Measurements from ENCODE around the gene APOL1. TPM values are rescaled to one million over a fixed set of nuclear protein-coding genes. Genes with fewer than 3 reads are reported as not detected.
"Not testable (repeated sequence)": the region's sequence is repeated elsewhere in the genome, so short reads cannot be mapped to it uniquely, and the experiment has no call there.

The APOL1 gene
- total and polyA plus RNA-seq, 2 of the 4 experiments (the other 2 are of a cell fraction): 0.36 to 0.77 TPM

- H4K91ac ChIP-seq (ENCODE audit: insufficient read depth, low read depth, low read length); H3K56ac ChIP-seq (ENCODE audit: extremely low read depth, insufficient read depth, low read length); H3K4me3 ChIP-seq (ENCODE audit: insufficient read depth, low read depth, low read length); H4K5ac ChIP-seq (ENCODE audit: low read depth, low read length); H3K18ac ChIP-seq (ENCODE audit: low read depth, low read length); H2BK20ac ChIP-seq (ENCODE audit: low read depth, low read length); H2AK9ac ChIP-seq (replicated peaks; ENCODE audit: low read depth, low read length, poor library complexity); H3K4me1 ChIP-seq (ENCODE audit: control insufficient read depth, insufficient read depth, low read length); H2BK5ac ChIP-seq (ENCODE audit: low read depth, low read length, poor library complexity, severe bottlenecking); H3K4me2 ChIP-seq (ENCODE audit: low read depth, low read length); POLR2A ChIA-PET (ENCODE audit: unreplicated experiment); H3K27ac ChIP-seq (ENCODE audit: insufficient read depth, low read length); H2BK120ac ChIP-seq (ENCODE audit: low read depth, low read length); H3K4ac ChIP-seq (ENCODE audit: low read depth, low read length); H3K27me3 ChIP-seq (ENCODE audit: control insufficient read depth, insufficient read depth, low read length); in situ Hi-C loops (cut with MboI; ENCODE audit: low sequenced_read_pairs); DNase-seq; CTCF ChIA-PET; H3K9me1 ChIP-seq (ENCODE audit: insufficient read depth, low read length); ATAC-seq (ENCODE audit: low read depth); H2AFZ ChIP-seq (replicated peaks; ENCODE audit: low read length, poor library complexity); intact Hi-C loops (cut with micrococcal nuclease); H2AK5ac ChIP-seq (ENCODE audit: low read depth, low read length); H3K9ac ChIP-seq (ENCODE audit: low read depth, low read length); BruUV-seq (replicated peaks); H4K8ac ChIP-seq (ENCODE audit: low read depth in 2 of 2, low read length in 2 of 2); H3K36me3 ChIP-seq (ENCODE audit: control insufficient read depth, insufficient read depth, low read length); H3K9me3 ChIP-seq (ENCODE audit: control insufficient read depth, insufficient read depth, low read length); H2BK15ac ChIP-seq (ENCODE audit: low read depth, low read length); H3K14ac ChIP-seq (replicated peaks; ENCODE audit: low read depth, low read length); H4K20me1 ChIP-seq (ENCODE audit: insufficient read depth, low read length); H3K23ac ChIP-seq (ENCODE audit: low read depth, low read length); dilution Hi-C loops (cut with HindIII; ENCODE audit: low sequenced_read_pairs, unreplicated experiment); H3K79me1 ChIP-seq (ENCODE audit: low read depth in 1 of 2, low read length in 2 of 2): not testable (repeated sequence)
- 83% methylated on average over 7 of the region's 24 CpGs; no CpG with 5 or more reads in 1 of the 2 experiments for WGBS, 2 experiments (ENCODE audit: extremely low coverage in 2 of 2, insufficient read length in 1 of 2)
These were observed 2.5 kb upstream of the APOL1 start for GRCh38 chr22:36250292-36250960.

DNA sequence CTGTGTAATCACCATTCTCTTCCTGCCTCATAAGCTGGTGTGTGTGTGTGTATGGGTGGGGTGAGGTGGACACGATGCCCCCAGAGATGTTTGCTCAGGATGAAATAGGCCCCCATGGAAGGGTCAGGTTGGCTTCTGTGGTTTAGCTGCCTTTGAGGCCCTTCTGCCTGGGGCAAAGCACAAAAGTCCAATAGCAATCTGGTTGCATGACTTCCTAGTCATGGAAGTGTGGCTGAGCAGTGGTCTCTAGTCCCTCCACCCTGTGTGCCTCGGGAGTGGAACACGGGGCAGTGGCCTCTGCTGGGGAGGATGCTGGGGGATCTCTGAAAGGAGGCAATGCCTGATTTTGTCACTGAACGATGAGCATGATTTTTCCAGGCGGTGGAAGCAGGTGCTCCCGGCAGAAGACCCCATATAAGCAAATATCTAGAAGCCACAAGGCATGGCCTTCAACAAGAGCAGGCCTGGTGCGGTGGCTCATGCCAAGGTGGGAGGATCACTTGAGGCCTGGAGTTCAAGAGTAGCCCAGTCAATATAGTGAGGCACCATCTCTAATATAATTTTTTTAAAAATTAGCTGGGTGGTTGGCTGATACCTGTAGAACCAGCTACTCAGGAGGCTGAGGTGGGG, 839 bp upstream of the APOL1 start:
- H3K4me1 ChIP-seq (ENCODE audit: control insufficient read depth, insufficient read depth, low read length); H2BK15ac ChIP-seq (ENCODE audit: low read depth, low read length); ATAC-seq (ENCODE audit: low read depth); H4K8ac ChIP-seq (ENCODE audit: low read depth in 2 of 2, low read length in 2 of 2); BruUV-seq (replicated peaks); H3K9me1 ChIP-seq (ENCODE audit: insufficient read depth, low read length); H3K4me3 ChIP-seq (ENCODE audit: insufficient read depth, low read depth, low read length); dilution Hi-C loops (cut with HindIII; ENCODE audit: low sequenced_read_pairs, unreplicated experiment); H3K18ac ChIP-seq (ENCODE audit: low read depth, low read length); H4K20me1 ChIP-seq (ENCODE audit: insufficient read depth, low read length); H3K14ac ChIP-seq (replicated peaks; ENCODE audit: low read depth, low read length); H4K91ac ChIP-seq (ENCODE audit: insufficient read depth, low read depth, low read length); H4K5ac ChIP-seq (ENCODE audit: low read depth, low read length); H2BK120ac ChIP-seq (ENCODE audit: low read depth, low read length); in situ Hi-C loops (cut with MboI; ENCODE audit: low sequenced_read_pairs); H3K56ac ChIP-seq (ENCODE audit: extremely low read depth, insufficient read depth, low read length); H2AK9ac ChIP-seq (replicated peaks; ENCODE audit: low read depth, low read length, poor library complexity); H3K23ac ChIP-seq (ENCODE audit: low read depth, low read length); H3K9me3 ChIP-seq (ENCODE audit: control insufficient read depth, insufficient read depth, low read length); CTCF ChIA-PET; H3K36me3 ChIP-seq (ENCODE audit: control insufficient read depth, insufficient read depth, low read length); H3K79me1 ChIP-seq (ENCODE audit: low read depth in 1 of 2, low read length in 2 of 2); intact Hi-C loops (cut with micrococcal nuclease); POLR2A ChIA-PET (ENCODE audit: unreplicated experiment); H3K4me2 ChIP-seq (ENCODE audit: low read depth, low read length); H2BK5ac ChIP-seq (ENCODE audit: low read depth, low read length, poor library complexity, severe bottlenecking); H2BK20ac ChIP-seq (ENCODE audit: low read depth, low read length); H2AFZ ChIP-seq (replicated peaks; ENCODE audit: low read length, poor library complexity); H3K27me3 ChIP-seq (ENCODE audit: control insufficient read depth, insufficient read depth, low read length); H2AK5ac ChIP-seq (ENCODE audit: low read depth, low read length); H3K4ac ChIP-seq (ENCODE audit: low read depth, low read length); DNase-seq; H3K27ac ChIP-seq (ENCODE audit: insufficient read depth, low read length); H3K9ac ChIP-seq (ENCODE audit: low read depth, low read length): not testable (repeated sequence)
- 100% methylated on average over 1 of the region's 7 CpGs; no CpG with 5 or more reads in 1 of the 2 experiments for WGBS, 2 experiments (ENCODE audit: extremely low coverage in 2 of 2, insufficient read length in 1 of 2)

Measured in IMR-90 (cell line).